GM18873 (cell line): ENCODE data around the gene SLC6A5.

ENCODE experiments used
- ATAC-seq: cut with Tn5 transposase; IDR thresholded peaks from one replicate; pipeline ENCODE4 v1.9.1; 2021; ENCODE audit warnings: mild to moderate bottlenecking, moderate library complexity, moderate number of reproducible peaks; ENCODE audit not compliant: unreplicated experiment, low FRiP score

SLC6A5 gene

GRCh38 chr11:20618083-20618482, 18.7 kb downstream of the SLC6A5 start:
- ATAC-seq: no peak

DNA sequence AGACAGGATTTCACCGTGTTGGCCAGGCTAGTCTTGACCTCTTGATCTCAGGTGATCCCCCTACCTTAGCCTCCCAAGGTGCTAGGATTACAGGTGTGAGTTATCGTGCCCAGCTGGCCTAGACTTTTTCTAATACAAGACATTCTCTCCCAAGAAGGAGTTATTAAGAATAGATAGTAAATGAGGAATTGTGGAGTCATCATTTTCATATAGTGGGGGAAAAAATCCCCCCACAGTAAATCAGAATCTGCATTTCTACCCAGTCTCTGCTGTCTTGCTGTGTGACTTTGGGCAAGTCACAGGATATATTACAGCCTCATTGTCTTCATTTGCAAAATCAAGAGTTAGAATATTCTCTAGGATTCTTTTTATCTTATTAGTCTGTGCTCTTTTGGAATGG, 21.6 kb downstream of the SLC6A5 start:
- ATAC-seq: no peak

GRCh38 chr11:20621679-20622078, 22.3 kb downstream of the SLC6A5 start:
- no peak for ATAC-seq

DNA sequence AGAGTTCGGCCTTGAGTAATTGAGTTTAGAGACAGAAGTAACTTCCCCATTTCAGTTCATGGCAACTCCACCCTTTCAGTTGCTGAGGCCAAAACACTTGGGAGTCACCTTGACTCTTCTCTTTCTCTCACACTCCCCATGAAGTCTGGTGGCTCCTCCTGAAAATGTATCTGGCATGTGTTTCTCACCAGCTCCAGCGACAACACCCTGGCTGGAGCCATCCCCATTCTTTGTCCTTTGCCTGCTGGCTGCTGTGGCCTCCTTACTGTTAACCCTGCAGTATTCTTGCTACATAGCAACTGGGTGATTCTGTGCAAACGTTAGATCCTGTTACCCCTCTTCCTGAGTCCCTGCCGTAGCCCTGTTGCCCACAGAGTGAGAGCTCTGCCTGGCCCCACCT, 23.8 kb downstream of the SLC6A5 start:
- ATAC-seq: no peak

- ATAC-seq: no peak
Measured at GRCh38 chr11:20626279-20626678, 26.9 kb downstream of the SLC6A5 start.

DNA sequence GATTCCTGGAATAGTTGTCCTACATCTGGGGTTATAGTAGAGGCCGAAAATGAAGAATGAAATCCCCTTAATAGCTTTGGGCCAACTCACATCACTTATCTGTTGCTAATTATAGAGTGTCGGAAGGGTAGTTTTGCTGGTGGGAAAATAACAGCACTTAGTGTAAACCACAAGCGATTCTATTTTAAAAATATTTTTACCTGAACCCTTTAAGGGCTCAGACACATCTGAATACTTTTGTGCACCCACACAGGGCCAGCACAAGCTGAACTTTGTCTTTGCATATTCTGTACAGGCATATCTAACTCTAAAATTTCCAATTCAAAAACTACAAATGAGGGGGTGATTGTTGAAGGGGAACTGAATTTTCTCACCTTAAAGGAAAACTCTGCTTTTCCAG, 27.6 kb downstream of the SLC6A5 start:
- no peak for ATAC-seq

DNA sequence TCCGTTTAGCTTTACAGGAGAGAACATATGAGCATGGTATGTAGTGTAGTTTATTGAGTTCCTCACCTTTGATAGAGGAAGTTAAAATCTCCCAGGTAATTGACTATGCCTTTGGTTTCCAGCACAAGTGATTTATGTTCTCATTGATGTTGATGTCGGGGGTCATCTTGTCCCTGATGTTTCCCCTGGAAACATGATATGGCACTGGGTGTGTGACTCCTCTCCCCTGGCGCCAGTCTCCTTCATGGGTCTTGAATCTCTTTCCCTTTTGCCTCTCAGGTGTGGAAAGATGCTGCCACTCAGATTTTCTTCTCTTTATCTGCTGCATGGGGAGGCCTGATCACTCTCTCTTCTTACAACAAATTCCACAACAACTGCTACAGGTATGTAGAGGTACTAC, 28.3 kb downstream of the SLC6A5 start:
- no peak for ATAC-seq

DNA sequence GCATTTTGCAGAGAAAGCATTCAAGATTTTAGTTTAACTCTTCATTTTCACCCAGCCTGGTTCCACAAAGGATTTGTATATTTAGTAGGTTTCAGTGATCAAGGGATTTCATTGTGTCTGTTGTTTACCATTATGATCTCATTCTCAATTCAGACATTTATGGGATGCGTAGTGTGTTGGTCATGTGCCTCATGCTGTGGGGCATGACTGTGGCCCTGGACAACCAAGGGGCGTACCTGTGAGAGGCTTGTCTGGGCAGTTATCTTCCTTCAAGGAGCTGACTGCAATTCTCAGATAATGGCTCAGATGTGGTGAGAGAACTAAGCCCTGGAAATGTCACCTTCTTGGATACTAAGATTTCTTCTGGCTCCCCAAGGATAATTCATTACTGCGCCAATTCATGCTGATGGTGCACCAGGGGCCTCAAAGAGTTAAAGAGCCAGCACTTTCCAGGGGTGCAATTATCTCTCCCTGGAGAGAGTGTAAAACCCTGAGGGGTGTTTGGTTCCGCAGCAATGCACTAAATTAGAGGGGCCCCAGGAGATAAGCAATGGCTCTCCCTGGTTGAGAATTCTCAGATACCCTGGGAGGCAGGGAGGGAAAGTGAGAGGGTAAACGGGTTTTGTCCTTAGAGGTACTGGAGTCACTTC, 32.2 kb downstream of the SLC6A5 start:
- ATAC-seq: no peak

DNA sequence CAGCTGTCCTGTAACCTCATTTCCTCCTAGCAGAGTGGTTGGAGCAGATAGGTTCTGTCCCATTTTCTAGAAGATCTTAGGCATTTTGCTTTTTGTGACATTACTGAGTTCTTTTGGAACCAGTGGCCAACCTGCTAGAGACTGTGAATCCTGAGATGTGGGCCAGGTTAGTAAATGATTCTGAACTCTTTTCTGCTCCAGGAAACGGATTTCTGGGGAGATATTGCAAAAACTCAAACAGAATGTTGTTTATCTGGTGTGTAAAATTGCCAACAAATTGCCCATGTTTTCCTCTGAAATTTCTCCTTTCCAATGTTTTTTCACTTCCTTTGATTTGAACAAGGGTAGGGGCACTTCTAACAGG, 32.7 kb downstream of the SLC6A5 start:
- no peak for ATAC-seq

- ATAC-seq: no peak
Measured at GRCh38 chr11:20634044-20634443, 34.6 kb downstream of the SLC6A5 start.

GRCh38 chr11:20634781-20635180, 35.4 kb downstream of the SLC6A5 start:
- ATAC-seq: no peak

DNA sequence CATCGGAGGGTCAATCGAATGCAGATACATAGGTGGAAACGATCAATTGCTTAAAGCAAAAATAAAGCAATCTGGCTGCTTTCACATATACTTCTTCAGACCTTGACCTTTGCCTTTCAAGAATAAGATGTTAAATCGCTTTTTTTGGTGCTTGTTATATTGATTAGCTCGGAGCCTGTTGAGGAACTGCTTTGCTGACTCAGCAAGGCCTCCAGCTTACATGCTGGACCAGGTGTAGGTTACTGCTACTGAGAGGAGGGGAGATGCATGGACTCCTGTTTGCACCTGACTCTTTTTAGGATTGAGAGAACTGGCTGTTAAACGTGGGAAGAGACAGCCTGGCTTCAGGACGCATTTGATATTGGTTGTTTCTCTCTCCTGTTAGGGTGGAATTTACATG, 38.7 kb downstream of the SLC6A5 start:
- no peak for ATAC-seq

DNA sequence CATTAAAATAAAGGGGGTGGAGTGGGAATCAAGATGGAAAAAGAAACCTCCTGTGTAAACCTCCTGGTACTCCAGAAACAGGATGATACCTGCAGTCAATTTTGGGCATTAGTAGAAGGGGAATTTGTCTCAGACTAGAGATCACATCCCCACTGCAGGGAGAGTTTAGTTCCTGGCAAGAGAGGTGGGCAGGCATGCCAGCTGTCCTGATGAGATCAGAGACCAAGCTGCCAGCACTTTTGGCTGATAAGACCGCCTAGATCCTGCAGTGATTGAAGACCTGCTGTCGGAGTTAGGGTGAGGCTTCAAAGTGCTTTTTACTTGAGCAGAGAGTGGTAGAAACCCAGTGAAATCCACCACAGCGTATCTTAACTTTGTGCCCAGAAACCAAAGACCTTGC, 40.3 kb downstream of the SLC6A5 start:
- ATAC-seq: no peak

GRCh38 chr11:20640401-20640800, 41.0 kb downstream of the SLC6A5 start:
- no peak for ATAC-seq

- no peak for ATAC-seq
Measured at GRCh38 chr11:20644360-20644759, 45.0 kb downstream of the SLC6A5 start.

GRCh38 chr11:20647976-20648565, 48.7 kb downstream of the SLC6A5 start:
- ATAC-seq: peak; percentile 56

GRCh38 chr11:20652150-20652806, 52.9 kb downstream of the SLC6A5 start:
- ATAC-seq: no peak

- no peak for ATAC-seq
Measured at GRCh38 chr11:20654038-20654437, 54.6 kb downstream of the SLC6A5 start.

- no peak for ATAC-seq
Measured at GRCh38 chr11:20656901-20657300, 57.5 kb downstream of the SLC6A5 start.

GRCh38 chr11:20658135-20658534, 58.7 kb downstream of the SLC6A5 start:
- ATAC-seq: no peak

DNA sequence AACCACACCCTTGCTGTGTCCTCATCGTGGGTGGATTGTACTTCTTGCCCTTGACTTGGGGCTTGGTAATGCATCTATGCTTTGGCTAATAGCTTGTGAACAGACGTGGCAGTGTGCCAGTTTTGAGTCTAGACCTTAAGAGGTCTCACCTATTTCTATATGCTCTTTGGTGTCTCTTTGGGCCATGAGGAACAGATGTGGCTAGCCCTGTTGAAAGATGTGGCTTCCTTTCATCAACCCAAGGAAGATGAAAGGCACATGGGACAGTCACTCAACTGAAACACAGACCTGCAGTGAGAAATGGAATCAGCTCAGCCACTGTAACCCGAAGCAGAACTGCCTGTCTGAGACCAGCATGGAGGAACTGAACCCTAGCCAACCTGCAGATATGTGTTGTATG, 62.0 kb downstream of the SLC6A5 start:
- ATAC-seq: no peak

GRCh38 chr11:20661850-20662249, 62.4 kb downstream of the SLC6A5 start:
- ATAC-seq: no peak
